T-helper 1 cell treated with Interleukin-12 subunit alpha and Interleukin-12 subunit beta and Interleukin-4 antibody, amounts not matched to agents 30 μg/mL and 1 μg/mL, for 36 hours (primary cell): ENCODE data around the gene ABLIM3.

ENCODE experiments used
- H3K27ac Mint-ChIP-seq: one replicate; pipeline ENCODE4 v1.8.0; 2021; ENCODE audit warnings: mild to moderate bottlenecking, mixed read lengths
- H3K27me3 Mint-ChIP-seq: one replicate; pipeline ENCODE4 v1.8.0; 2021; ENCODE audit warnings: low read depth, mixed read lengths
- H3K36me3 Mint-ChIP-seq: one replicate; pipeline ENCODE4 v1.8.0; 2021; ENCODE audit warnings: low read depth, mixed read lengths
- H3K4me1 Mint-ChIP-seq: one replicate; pipeline ENCODE4 v1.8.0; 2021; ENCODE audit warnings: low read depth, mixed read lengths
- H3K4me3 Mint-ChIP-seq: one replicate; pipeline ENCODE4 v1.8.0; 2021; ENCODE audit warnings: mild to moderate bottlenecking, moderate library complexity, mixed read lengths
- H3K9me3 Mint-ChIP-seq: one replicate; pipeline ENCODE4 v1.8.0; 2021; ENCODE audit warnings: mixed read lengths

The ABLIM3 gene

GRCh38 chr5:149160291-149160787, 19.0 kb downstream of the ABLIM3 start:
- H3K9me3 Mint-ChIP-seq, result no peaks in the 10 kb centered on the region
- H3K27ac Mint-ChIP-seq, result no peak overlapping the region
- H3K4me1 Mint-ChIP-seq, result no peaks in the 10 kb centered on the region
- peaks cover 5% of the 10 kb centered on the region for H3K27me3 Mint-ChIP-seq
- H3K4me3 Mint-ChIP-seq, result no peak overlapping the region
- H3K36me3 Mint-ChIP-seq, result no peaks in the 10 kb centered on the region

GRCh38 chr5:149161026-149161687, 19.9 kb downstream of the ABLIM3 start:
- H3K36me3 Mint-ChIP-seq, result no peaks in the 10 kb centered on the region
- peaks cover 5% of the 10 kb centered on the region for H3K27me3 Mint-ChIP-seq
- H3K9me3 Mint-ChIP-seq, result no peaks in the 10 kb centered on the region

GRCh38 chr5:149161850-149162249, 20.6 kb downstream of the ABLIM3 start:
- Mint-ChIP-seq H3K36me3 (no peaks in the 10 kb centered on the region), H3K9me3 (no peaks in the 10 kb centered on the region), H3K4me3 (no peak overlapping the region), H3K27me3 (peaks cover 5% of the 10 kb centered on the region), H3K27ac (no peak overlapping the region), H3K4me1 (no peaks in the 10 kb centered on the region)

More at GRCh38 chr5:149161026-149161687, 19.9 kb downstream of the ABLIM3 start:
- H3K4me1 Mint-ChIP-seq, result no peaks in the 10 kb centered on the region
- no peak overlapping the region for H3K4me3 Mint-ChIP-seq
- no peak overlapping the region for H3K27ac Mint-ChIP-seq

- no peak overlapping the region for H3K4me3 Mint-ChIP-seq
- no peaks in the 10 kb centered on the region for H3K36me3 Mint-ChIP-seq
- H3K4me1 Mint-ChIP-seq, result no peaks in the 10 kb centered on the region
- H3K27ac Mint-ChIP-seq, result no peak overlapping the region
- H3K9me3 Mint-ChIP-seq, result no peaks in the 10 kb centered on the region
- H3K27me3 Mint-ChIP-seq, result peaks cover 6% of the 10 kb centered on the region
Measured at GRCh38 chr5:149162401-149163084, 21.2 kb downstream of the ABLIM3 start.

GRCh38 chr5:149164731-149165130, 23.4 kb downstream of the ABLIM3 start:
- peaks cover 13% of the 10 kb centered on the region for H3K27me3 Mint-ChIP-seq
- no peak overlapping the region for H3K4me3 Mint-ChIP-seq
- no peaks in the 10 kb centered on the region for H3K4me1 Mint-ChIP-seq
- H3K27ac Mint-ChIP-seq, result no peak overlapping the region
- no peaks in the 10 kb centered on the region for H3K9me3 Mint-ChIP-seq
- no peaks in the 10 kb centered on the region for H3K36me3 Mint-ChIP-seq

- peaks cover 13% of the 10 kb centered on the region for H3K27me3 Mint-ChIP-seq
- H3K4me1 Mint-ChIP-seq, result no peaks in the 10 kb centered on the region
- H3K27ac Mint-ChIP-seq, result no peak overlapping the region
- no peak overlapping the region for H3K4me3 Mint-ChIP-seq
- no peaks in the 10 kb centered on the region for H3K36me3 Mint-ChIP-seq
- no peaks in the 10 kb centered on the region for H3K9me3 Mint-ChIP-seq
Measured at GRCh38 chr5:149166128-149166527, 24.8 kb downstream of the ABLIM3 start.

GRCh38 chr5:149166591-149167100, 25.4 kb downstream of the ABLIM3 start:
- Mint-ChIP-seq H3K9me3 (no peaks in the 10 kb centered on the region), H3K36me3 (no peaks in the 10 kb centered on the region), H3K4me1 (no peaks in the 10 kb centered on the region), H3K4me3 (no peak overlapping the region), H3K27ac (no peak overlapping the region), H3K27me3 (peaks cover 13% of the 10 kb centered on the region)

GRCh38 chr5:149168276-149168906, 27.1 kb downstream of the ABLIM3 start:
- H3K4me1 Mint-ChIP-seq, result no peaks in the 10 kb centered on the region
- H3K36me3 Mint-ChIP-seq, result no peaks in the 10 kb centered on the region
- peaks cover 13% of the 10 kb centered on the region for H3K27me3 Mint-ChIP-seq
- H3K27ac Mint-ChIP-seq, result no peak overlapping the region
- no peaks in the 10 kb centered on the region for H3K9me3 Mint-ChIP-seq
- no peak overlapping the region for H3K4me3 Mint-ChIP-seq

- Mint-ChIP-seq H3K4me3 (no peak overlapping the region), H3K27ac (no peak overlapping the region), H3K9me3 (no peaks in the 10 kb centered on the region), H3K4me1 (no peaks in the 10 kb centered on the region), H3K36me3 (no peaks in the 10 kb centered on the region), H3K27me3 (peaks cover 8% of the 10 kb centered on the region)
Measured at GRCh38 chr5:149170299-149170698, 29.0 kb downstream of the ABLIM3 start.

- Mint-ChIP-seq H3K4me1 (no peaks in the 10 kb centered on the region), H3K4me3 (no peak overlapping the region), H3K9me3 (no peaks in the 10 kb centered on the region), H3K36me3 (no peaks in the 10 kb centered on the region), H3K27me3 (peaks cover 8% of the 10 kb centered on the region), H3K27ac (no peak overlapping the region)
Measured at GRCh38 chr5:149172261-149172660, 31.0 kb downstream of the ABLIM3 start.

GRCh38 chr5:149172709-149173505, 31.6 kb downstream of the ABLIM3 start:
- Mint-ChIP-seq H3K27ac (no peak overlapping the region), H3K4me3 (no peak overlapping the region), H3K9me3 (no peaks in the 10 kb centered on the region), H3K4me1 (no peaks in the 10 kb centered on the region), H3K36me3 (no peaks in the 10 kb centered on the region), H3K27me3 (peaks cover 3% of the 10 kb centered on the region)

GRCh38 chr5:149174847-149175234, 33.5 kb downstream of the ABLIM3 start:
- peaks cover 8% of the 10 kb centered on the region for H3K27me3 Mint-ChIP-seq
- no peak overlapping the region for H3K4me3 Mint-ChIP-seq
- no peaks in the 10 kb centered on the region for H3K9me3 Mint-ChIP-seq
- H3K4me1 Mint-ChIP-seq, result no peaks in the 10 kb centered on the region
- H3K27ac Mint-ChIP-seq, result no peak overlapping the region
- H3K36me3 Mint-ChIP-seq, result no peaks in the 10 kb centered on the region

- H3K27ac Mint-ChIP-seq, result no peak overlapping the region
- no peak overlapping the region for H3K4me3 Mint-ChIP-seq
- peaks cover 15% of the 10 kb centered on the region for H3K27me3 Mint-ChIP-seq
- no peaks in the 10 kb centered on the region for H3K4me1 Mint-ChIP-seq
- no peaks in the 10 kb centered on the region for H3K36me3 Mint-ChIP-seq
- no peaks in the 10 kb centered on the region for H3K9me3 Mint-ChIP-seq
Measured at GRCh38 chr5:149175346-149176105, 34.2 kb downstream of the ABLIM3 start.
